Thymus (tissue), 11 donors: ENCODE measurements around the gene KCNH5. TPM values are rescaled to one million over a fixed set of nuclear protein-coding genes. Genes with fewer than 3 reads are reported as not detected.

ENCODE experiments used
- DNase-seq, 9 donors: peaks; one replicate each; pipeline ENCODE4 v3.0.0-alpha.2; 2013; ENCODE audit warnings: low spot score in 9 of 9, low read depth in 6 of 9, missing footprints in 1 of 9
- H3K27ac ChIP-seq, 2 donors: one replicate each; pipeline ENCODE4 v1.5.1; 2013; ENCODE audit warnings: control low read depth in 1 of 2, low read depth in 1 of 2, low read length in 1 of 2, mild to moderate bottlenecking in 1 of 2, moderate library complexity in 1 of 2
- H3K27me3 ChIP-seq, 2 donors: one replicate each; pipeline ENCODE4 v1.5.1; 2013; ENCODE audit warnings: low read length in 1 of 2; ENCODE audit not compliant: control insufficient read depth in 2 of 2, insufficient read depth in 1 of 2
- H3K36me3 ChIP-seq, 2 donors: one replicate each; pipeline ENCODE4 v1.5.1; 2013; ENCODE audit warnings: low read length in 1 of 2, mild to moderate bottlenecking in 1 of 2, moderate library complexity in 1 of 2; ENCODE audit not compliant: control insufficient read depth in 2 of 2, insufficient read depth in 2 of 2
- H3K4me1 ChIP-seq, 2 donors: one replicate each; pipeline ENCODE4 v1.5.1; 2013; ENCODE audit warnings: low read length in 2 of 2; ENCODE audit not compliant: control insufficient read depth in 2 of 2, insufficient read depth in 2 of 2
- H3K4me3 ChIP-seq, 2 donors: one replicate each; pipeline ENCODE4 v1.5.1; 2013; ENCODE audit warnings: low read length in 2 of 2, control low read depth in 1 of 2, mild to moderate bottlenecking in 1 of 2
- H3K9me3 ChIP-seq, 2 donors: one replicate each; pipeline ENCODE4 v1.5.1; 2013; ENCODE audit warnings: low read length in 1 of 2, mild to moderate bottlenecking in 1 of 2; ENCODE audit not compliant: control insufficient read depth in 2 of 2, insufficient read depth in 1 of 2
- WGBS: extraction: QIAGEN DNeasy Blood & Tissue Kit; methylation state at CpG from one replicate; pipeline ENCODE4 v1.1.7; 2013; 5-methylcytosine and 5-hydroxymethylcytosine counted together
- polyA plus RNA-seq: library from polyadenylated mRNA; stranded (reverse); fragments of 200-250 nt; gene quantifications from one replicate; pipeline ENCODE4 v1.2.3, GENCODE V29; 2013
- total RNA-seq: library from RNA; stranded (reverse); fragments of 120-200 nt; gene quantifications from one replicate; pipeline ENCODE4 v1.2.4, GENCODE V29; 2013
- donor health status: healthy.

The KCNH5 gene
- total and polyA plus RNA-seq, 2 donors = 0.11 to 0.38 TPM

DNA sequence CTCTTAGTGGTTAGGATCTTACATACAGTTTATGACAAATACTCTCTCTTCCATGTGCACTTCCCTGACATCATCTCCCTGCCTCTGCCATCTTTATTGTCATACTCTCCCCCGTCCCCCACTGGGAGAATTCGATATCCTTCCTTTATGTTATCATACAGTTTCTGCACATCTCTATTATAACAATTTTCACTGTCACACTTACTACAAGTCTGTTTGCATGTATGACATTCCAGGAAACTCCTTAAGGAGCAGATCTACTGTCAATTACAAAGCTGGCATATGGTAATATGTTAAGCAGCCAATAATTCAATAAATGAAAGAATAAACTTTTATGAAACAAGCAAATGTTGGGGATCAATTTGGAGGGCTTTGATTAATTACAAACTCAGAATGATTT lies 91.1 kb downstream of the KCNH5 start:
- 92% methylated on average over 2 of the region's 2 CpGs for WGBS
- no peaks in the 10 kb centered on the region for H3K36me3 ChIP-seq
- H3K4me1 ChIP-seq = no peaks in the 10 kb centered on the region
- DNase-seq = no peak
- no peaks in the 10 kb centered on the region for H3K9me3 ChIP-seq
- no peak overlapping the region for H3K27ac ChIP-seq
- H3K27me3 ChIP-seq = no peaks in the 10 kb centered on the region
- no peak overlapping the region for H3K4me3 ChIP-seq

DNA sequence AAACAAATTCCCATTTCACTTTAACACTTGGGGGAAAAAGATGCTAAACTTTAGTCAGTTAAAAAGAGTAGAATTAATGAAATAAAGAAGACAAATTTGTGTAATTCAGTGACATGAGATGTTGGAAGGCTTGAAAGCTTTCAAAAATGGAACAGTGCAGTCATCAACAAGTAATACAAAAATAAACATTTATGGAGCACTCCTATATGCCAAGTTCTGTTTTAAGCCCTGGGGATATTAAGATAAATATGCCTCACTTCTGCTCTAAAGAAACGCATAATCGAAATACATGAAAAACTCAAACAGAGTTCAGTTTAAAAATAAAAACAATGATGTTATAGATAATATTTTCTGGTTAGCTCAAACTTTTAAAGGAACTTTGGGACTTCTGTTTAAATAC lies 93.0 kb downstream of the KCNH5 start:
- Histone ChIP-seq H3K4me1 (no peaks in the 10 kb centered on the region), H3K27ac (no peak overlapping the region), H3K36me3 (no peaks in the 10 kb centered on the region), H3K9me3 (no peaks in the 10 kb centered on the region), H3K27me3 (no peaks in the 10 kb centered on the region), H3K4me3 (no peak overlapping the region)
- no peak for DNase-seq
- 95% methylated on average over 2 of the region's 2 CpGs for WGBS

DNA sequence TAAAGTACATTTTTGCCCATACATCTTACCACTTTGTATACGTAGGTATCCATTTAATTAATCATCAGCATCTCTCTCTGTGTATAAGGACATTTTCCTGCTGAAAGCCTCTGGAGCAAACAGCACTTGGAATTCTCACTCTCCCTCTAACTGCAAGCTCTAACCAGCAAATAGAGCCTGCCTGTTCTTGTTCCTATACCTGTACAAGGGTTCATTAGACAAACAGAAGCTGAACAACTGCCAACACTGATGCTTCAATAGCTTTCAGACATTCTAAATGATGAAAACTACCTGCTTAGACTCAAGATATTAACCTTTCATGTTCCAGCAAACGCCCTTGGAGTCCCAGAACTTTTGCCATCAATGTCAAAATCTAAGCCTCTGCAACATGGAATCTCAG lies 98.0 kb downstream of the KCNH5 start:
- DNase-seq = peak in 5 of 9 donors; percentile 1 to 22 (median 1)
- Histone ChIP-seq H3K9me3 (no peaks in the 10 kb centered on the region), H3K27ac (no peak overlapping the region), H3K4me3 (no peak overlapping the region), H3K4me1 (no peaks in the 10 kb centered on the region), H3K27me3 (no peaks in the 10 kb centered on the region), H3K36me3 (no peaks in the 10 kb centered on the region)
- WGBS = 67% methylated on average over 2 of the region's 2 CpGs

DNA sequence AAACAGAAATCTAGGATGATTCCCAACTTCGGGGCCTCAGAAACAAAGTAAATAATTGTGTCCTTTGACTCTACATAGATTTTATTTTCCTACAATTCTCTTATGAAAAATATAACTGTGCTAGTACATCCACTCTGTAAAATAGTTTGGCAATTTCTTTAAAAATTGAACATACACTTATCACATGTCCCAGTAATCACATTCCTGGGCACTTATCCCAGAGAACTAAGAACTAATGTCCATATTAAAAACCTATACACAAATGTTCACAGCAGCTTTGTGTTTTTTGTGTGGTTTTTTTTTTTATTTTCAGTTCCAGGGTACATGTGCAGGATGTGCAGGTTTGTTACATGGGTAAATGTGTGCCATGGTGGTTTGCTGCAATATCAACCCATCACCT lies 99.0 kb downstream of the KCNH5 start:
- H3K27me3 ChIP-seq = no peaks in the 10 kb centered on the region
- WGBS = 94% methylated on average over 1 of the region's 1 CpG

DNA sequence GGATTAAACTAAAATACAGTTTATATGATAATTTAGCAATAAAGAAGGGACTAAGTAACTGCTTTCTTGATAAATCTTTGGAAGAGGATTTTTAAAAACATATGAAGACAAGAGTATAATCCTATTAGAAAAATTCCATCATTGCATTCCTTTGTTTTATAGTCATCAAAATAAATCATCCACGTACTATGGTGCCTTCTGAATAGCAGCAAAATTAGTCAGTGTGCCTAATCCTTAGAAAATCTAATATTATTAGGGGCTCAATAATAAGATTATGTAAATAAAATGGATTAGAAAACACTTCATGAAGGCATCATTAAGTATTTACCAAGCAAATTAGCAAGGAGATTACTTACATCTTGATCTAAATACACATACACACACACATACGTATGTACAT lies 102.1 kb downstream of the KCNH5 start:
- Histone ChIP-seq H3K4me1 (no peaks in the 10 kb centered on the region), H3K4me3 (no peak overlapping the region), H3K9me3 (no peaks in the 10 kb centered on the region), H3K36me3 (no peaks in the 10 kb centered on the region), H3K27me3 (no peaks in the 10 kb centered on the region), H3K27ac (no peak overlapping the region)
- no peak for DNase-seq
- WGBS = 84% methylated on average over 2 of the region's 2 CpGs

More for the DNA sequence above, 99.0 kb downstream of the KCNH5 start:
- no peak overlapping the region for H3K4me3 ChIP-seq
- H3K9me3 ChIP-seq = no peaks in the 10 kb centered on the region
- H3K4me1 ChIP-seq = no peaks in the 10 kb centered on the region
- H3K27ac ChIP-seq = no peak overlapping the region
- H3K36me3 ChIP-seq = no peaks in the 10 kb centered on the region
- no peak for DNase-seq

DNA sequence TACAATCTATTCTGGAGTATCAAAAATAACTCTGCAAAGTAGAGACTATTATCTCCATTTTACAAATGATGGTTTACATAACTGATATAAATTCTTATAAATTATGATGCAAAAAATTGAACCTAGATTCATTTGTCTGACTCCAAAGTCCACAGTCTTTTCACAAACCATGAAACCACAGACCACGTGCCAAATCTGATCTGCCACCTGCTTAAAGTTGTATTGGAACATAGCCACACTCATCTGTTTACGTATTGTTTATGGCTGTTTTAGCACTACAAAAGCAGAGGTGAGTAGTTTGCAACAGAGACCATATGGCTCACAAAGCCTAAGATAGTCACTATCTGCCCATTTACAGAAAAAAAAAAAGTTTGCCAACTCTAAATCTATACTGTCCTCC lies 105.3 kb downstream of the KCNH5 start:
- no peak overlapping the region for H3K27ac ChIP-seq
- DNase-seq = no peak
- 37% methylated on average over 2 of the region's 2 CpGs for WGBS
- no peaks in the 10 kb centered on the region for H3K36me3 ChIP-seq
- H3K9me3 ChIP-seq = no peaks in the 10 kb centered on the region
- no peaks in the 10 kb centered on the region for H3K4me1 ChIP-seq
- H3K27me3 ChIP-seq = no peaks in the 10 kb centered on the region
- H3K4me3 ChIP-seq = no peak overlapping the region

DNA sequence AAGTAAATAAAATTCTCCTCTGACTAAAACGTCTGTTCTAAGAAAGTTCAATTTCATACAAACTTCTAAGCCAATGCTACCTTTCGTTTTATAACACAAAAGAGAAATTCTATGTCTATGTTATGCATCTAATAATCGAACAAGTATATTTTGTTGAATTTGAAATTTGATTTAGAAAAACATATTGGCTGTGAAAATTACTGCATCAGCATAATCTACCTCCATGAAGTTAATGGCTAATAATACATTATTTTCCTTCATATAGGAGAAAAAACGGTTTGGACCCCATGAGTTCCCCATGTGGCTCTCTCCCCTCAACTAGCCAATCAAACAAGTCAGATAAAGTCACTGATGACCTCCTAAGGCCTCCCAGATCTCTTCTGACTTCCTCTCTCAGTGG lies 106.5 kb downstream of the KCNH5 start:
- H3K9me3 ChIP-seq = no peaks in the 10 kb centered on the region
- no peaks in the 10 kb centered on the region for H3K27me3 ChIP-seq
- H3K4me3 ChIP-seq = no peak overlapping the region
- no peaks in the 10 kb centered on the region for H3K4me1 ChIP-seq
- WGBS = 87% methylated on average over 4 of the region's 4 CpGs
- no peak overlapping the region for H3K27ac ChIP-seq
- H3K36me3 ChIP-seq = no peaks in the 10 kb centered on the region
- no peak for DNase-seq

DNA sequence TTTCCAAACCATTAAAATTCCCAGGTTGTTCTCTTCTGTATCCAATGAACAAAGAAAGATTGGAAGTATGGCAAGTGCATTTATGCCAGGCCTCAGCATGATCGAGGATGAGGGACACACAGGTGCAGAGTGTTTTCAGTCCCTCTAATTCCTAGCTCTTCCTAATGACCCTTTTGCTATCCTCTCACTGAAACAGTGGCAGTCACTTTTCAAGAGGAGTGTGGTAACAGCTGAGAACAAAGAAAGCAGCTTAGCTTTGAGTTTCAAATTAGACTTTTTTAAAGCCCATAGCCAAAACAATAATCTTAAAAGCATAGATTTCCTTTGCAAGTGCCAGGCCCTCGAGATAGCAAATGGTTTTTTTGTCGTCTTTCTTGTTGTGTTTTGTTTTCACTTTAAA lies 110.8 kb downstream of the KCNH5 start:
- no peak overlapping the region for H3K4me3 ChIP-seq
- H3K4me1 ChIP-seq = no peaks in the 10 kb centered on the region
- 73% methylated on average over 3 of the region's 3 CpGs for WGBS
- no peak for DNase-seq
- no peaks in the 10 kb centered on the region for H3K27me3 ChIP-seq
- H3K27ac ChIP-seq = no peak overlapping the region
- no peaks in the 10 kb centered on the region for H3K36me3 ChIP-seq
- no peaks in the 10 kb centered on the region for H3K9me3 ChIP-seq

DNA sequence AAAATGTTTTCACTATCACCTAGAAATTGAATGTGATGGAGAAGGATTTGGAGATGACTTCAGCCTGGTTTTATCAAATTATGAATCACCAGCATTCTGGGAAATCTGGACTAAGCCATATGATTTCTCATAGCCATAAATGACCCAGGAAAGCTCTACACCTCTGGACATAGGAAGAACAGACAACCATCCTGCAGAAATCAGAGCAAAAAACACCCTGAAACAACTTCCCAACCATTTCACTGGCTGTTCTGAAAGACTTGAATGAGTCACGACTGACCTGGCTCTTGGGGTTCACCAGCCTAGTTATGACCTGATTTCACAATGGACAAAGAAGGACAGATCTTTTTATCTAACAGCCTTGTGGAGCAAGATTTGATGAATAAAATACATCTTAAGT lies 123.8 kb downstream of the KCNH5 start:
- H3K27me3 ChIP-seq = no peaks in the 10 kb centered on the region
- H3K4me3 ChIP-seq = no peak overlapping the region
- no peaks in the 10 kb centered on the region for H3K4me1 ChIP-seq
- 88% methylated on average over 1 of the region's 1 CpG for WGBS
- H3K36me3 ChIP-seq = no peaks in the 10 kb centered on the region
- no peaks in the 10 kb centered on the region for H3K9me3 ChIP-seq
- DNase-seq = no peak
- no peak overlapping the region for H3K27ac ChIP-seq

DNA sequence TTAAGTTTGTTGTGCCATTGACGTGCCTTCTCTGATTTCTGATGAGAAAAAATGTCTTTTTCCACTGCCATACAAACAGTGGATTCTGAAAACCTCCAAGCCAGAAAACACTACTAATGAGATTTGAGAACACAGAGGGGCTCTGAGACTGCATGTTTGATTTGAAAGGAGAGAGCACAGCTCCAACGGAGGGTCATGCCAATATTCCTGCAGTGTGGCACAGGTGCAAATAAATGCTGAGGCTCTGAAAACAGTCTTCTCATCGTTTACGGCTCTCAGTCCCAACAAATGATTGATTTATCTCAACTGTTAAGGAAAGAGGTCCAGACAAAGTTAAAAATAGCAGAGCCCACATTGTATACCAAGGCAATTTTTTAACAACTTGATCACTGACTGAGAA lies 128.7 kb downstream of the KCNH5 start:
- no peaks in the 10 kb centered on the region for H3K36me3 ChIP-seq
- no peak overlapping the region for H3K27ac ChIP-seq
- no peak overlapping the region for H3K4me3 ChIP-seq
- H3K9me3 ChIP-seq = no peaks in the 10 kb centered on the region
- no peaks in the 10 kb centered on the region for H3K27me3 ChIP-seq
- no peak for DNase-seq
- H3K4me1 ChIP-seq = no peaks in the 10 kb centered on the region
- WGBS = 53% methylated on average over 4 of the region's 4 CpGs
